WTC11 (cell line): Measurements from ENCODE around the gene MITF. TPM values are rescaled to one million over a fixed set of nuclear protein-coding genes. Genes with fewer than 3 reads are reported as not detected.

Experiments
- ATAC-seq: fragments of 200-7000 bp; cut with Tn5 transposase; 2 replicates; pipeline ENCODE4 v1.10.0; 2021; ENCODE audit warnings: mild to moderate bottlenecking, moderate library complexity
- CTCF ChIA-PET: fragments of 300-600 bp; sonication (Branson Sonifier 250); formaldehyde crosslinking; loops from one replicate; lab custom pipeline; 2021; ENCODE audit warnings: antibody characterized with exemption; lab: Charles Lee
- POLR2A ChIA-PET: fragments of 350-600 bp; sonication (Branson Sonifier 250); formaldehyde crosslinking; loops from one replicate; lab custom pipeline; 2021; ENCODE audit warnings: antibody characterized with exemption; lab: Charles Lee
- DNase-seq: peaks from one replicate; pipeline ENCODE4 v3.0.0; 2021; ENCODE audit warnings: low spot score
- H3K27ac Mint-ChIP-seq: 2 replicates; pipeline ENCODE4 v1.8.0; 2021; ENCODE audit warnings: mixed read lengths
- H3K27me3 Mint-ChIP-seq: 2 replicates; pipeline ENCODE4 v1.8.0; 2021; ENCODE audit warnings: low read depth, mild to moderate bottlenecking, moderate library complexity, mixed read lengths
- H3K36me3 Mint-ChIP-seq: 2 replicates; pipeline ENCODE4 v1.8.0; 2021; ENCODE audit warnings: mixed read lengths
- H3K4me1 Mint-ChIP-seq: 2 replicates; pipeline ENCODE4 v1.8.0; 2022; ENCODE audit warnings: mixed read lengths
- H3K4me3 Mint-ChIP-seq: 2 replicates; pipeline ENCODE4 v1.8.0; 2021; ENCODE audit warnings: mild to moderate bottlenecking, moderate library complexity, mixed read lengths
- H3K9me3 Mint-ChIP-seq: 2 replicates; pipeline ENCODE4 v1.8.0; 2021; ENCODE audit warnings: mixed read lengths
- CBFB ChIP-seq: sonication (generic); formaldehyde crosslinking; IDR thresholded peaks from 2 replicates; pipeline ENCODE4 v1.8.1; 2022; ENCODE audit warnings: mild to moderate bottlenecking, low read depth, missing genetic modification reagents
- E2F1 ChIP-seq: sonication (generic); formaldehyde crosslinking; IDR thresholded peaks from 2 replicates; pipeline ENCODE4 v1.8.0; 2022; ENCODE audit warnings: mild to moderate bottlenecking, missing genetic modification reagents
- E2F4 ChIP-seq: sonication (generic); formaldehyde crosslinking; IDR thresholded peaks from 2 replicates; pipeline ENCODE4 v1.8.1; 2022; ENCODE audit warnings: low read depth, mild to moderate bottlenecking, moderate library complexity, missing genetic modification reagents, borderline replicate concordance
- EMX1 ChIP-seq: fragments of 250-450 bp; sonication (Bioruptor Pico); IDR thresholded peaks from 2 replicates; pipeline ENCODE4 v1.8.0; 2021; ENCODE audit warnings: mild to moderate bottlenecking
- ETV6 ChIP-seq: sonication (generic); formaldehyde crosslinking; IDR thresholded peaks from 2 replicates; pipeline ENCODE4 v1.8.1; 2022; ENCODE audit warnings: mild to moderate bottlenecking, missing genetic modification reagents
- FOXJ3 ChIP-seq: sonication (generic); formaldehyde crosslinking; IDR thresholded peaks from 2 replicates; pipeline ENCODE4 v1.9.0; 2021; ENCODE audit warnings: missing genetic modification reagents, mild to moderate bottlenecking, borderline replicate concordance
- FOXK1 ChIP-seq: sonication (generic); formaldehyde crosslinking; IDR thresholded peaks from 2 replicates; pipeline ENCODE4 v1.8.0; 2022; ENCODE audit warnings: mild to moderate bottlenecking, moderate library complexity, missing genetic modification reagents
- GTF2I ChIP-seq: fragments of 250-450 bp; sonication (Bioruptor Pico); conservative IDR thresholded peaks from 2 replicates; pipeline ENCODE4 v1.4.0; 2021; ENCODE audit warnings: mild to moderate bottlenecking
- IRF2 ChIP-seq: sonication (generic); formaldehyde crosslinking; IDR thresholded peaks from 2 replicates; pipeline ENCODE4 v1.8.0; 2022; ENCODE audit warnings: low read depth, missing genetic modification reagents, borderline replicate concordance
- JUN ChIP-seq: sonication (generic); formaldehyde crosslinking; IDR thresholded peaks from 2 replicates; pipeline ENCODE4 v1.8.0; 2023; ENCODE audit warnings: mild to moderate bottlenecking, missing genetic modification reagents
- MAX ChIP-seq: sonication (generic); formaldehyde crosslinking; IDR thresholded peaks from 2 replicates; pipeline ENCODE4 v1.8.0; 2022; ENCODE audit warnings: mild to moderate bottlenecking, missing genetic modification reagents
- NR1H2 ChIP-seq: sonication (generic); formaldehyde crosslinking; IDR thresholded peaks from 2 replicates; pipeline ENCODE4 v1.9.0; 2021; ENCODE audit warnings: mild to moderate bottlenecking, moderate library complexity, missing genetic modification reagents
- SMAD4 ChIP-seq: sonication (generic); formaldehyde crosslinking; IDR thresholded peaks from 2 replicates; pipeline ENCODE4 v1.8.0; 2022; ENCODE audit warnings: mild to moderate bottlenecking, missing genetic modification reagents
- TCF7 ChIP-seq: sonication (generic); formaldehyde crosslinking; IDR thresholded peaks from 2 replicates; pipeline ENCODE4 v1.8.0; 2022; ENCODE audit warnings: mild to moderate bottlenecking, low read depth, missing genetic modification reagents, moderate library complexity
- TEAD1 ChIP-seq: sonication (generic); formaldehyde crosslinking; IDR thresholded peaks from 2 replicates; pipeline ENCODE4 v1.8.0; 2022; ENCODE audit warnings: mild to moderate bottlenecking, missing genetic modification reagents
- ZMAT4 ChIP-seq: fragments of 250-450 bp; sonication (Bioruptor Pico); IDR thresholded peaks from 2 replicates; pipeline ENCODE4 v1.9.0; 2021; ENCODE audit warnings: mild to moderate bottlenecking
- ZNF121 ChIP-seq: sonication (generic); formaldehyde crosslinking; IDR thresholded peaks from 2 replicates; pipeline ENCODE4 v1.8.0; 2023; ENCODE audit warnings: missing genetic modification reagents
- ZNF263 ChIP-seq: sonication (generic); formaldehyde crosslinking; IDR thresholded peaks from 2 replicates; pipeline ENCODE4 v1.8.1; 2022; ENCODE audit warnings: low read depth, mild to moderate bottlenecking, moderate library complexity, missing genetic modification reagents
- ZNF416 ChIP-seq: fragments of 250-450 bp; sonication (Bioruptor Pico); IDR thresholded peaks from 2 replicates; pipeline ENCODE4 v1.9.0; 2021; ENCODE audit warnings: mild to moderate bottlenecking, inconsistent platforms
- ZNF423 ChIP-seq: fragments of 250-450 bp; sonication (Bioruptor Pico); IDR thresholded peaks from 2 replicates; pipeline ENCODE4 v2.1.2; 2022; ENCODE audit warnings: mild to moderate bottlenecking, moderate library complexity
- ZNF425 ChIP-seq: fragments of 250-450 bp; sonication (Bioruptor Pico); conservative IDR thresholded peaks from 2 replicates; pipeline ENCODE4 v1.9.0; 2021; ENCODE audit warnings: mild to moderate bottlenecking
- total RNA-seq: library from RNA; stranded (reverse); gene quantifications from 3 replicates; pipeline ENCODE4 v1.2.3, GENCODE V29; 2021
- TF ChIP-seq, protein P1 (sequence below): fragments of 250-450 bp; sonication (Bioruptor Pico); IDR thresholded peaks from 2 replicates; pipeline ENCODE4 v2.1.2; 2022; ENCODE audit warnings: mild to moderate bottlenecking, moderate library complexity
- TF ChIP-seq, protein P2 (sequence below): fragments of 250-450 bp; sonication (Bioruptor Pico); IDR thresholded peaks from 2 replicates; pipeline ENCODE4 v1.9.0; 2021; ENCODE audit warnings: moderate library complexity, mild to moderate bottlenecking, inconsistent platforms, borderline replicate concordance
- TF ChIP-seq, protein P3 (sequence below): fragments of 200-600 bp; IDR thresholded peaks from 2 replicates; pipeline ENCODE4 v1.8.0; 2022; ENCODE audit warnings: antibody characterized with exemption
- TF ChIP-seq, protein P4 (sequence below): sonication (generic); formaldehyde crosslinking; IDR thresholded peaks from 2 replicates; pipeline ENCODE4 v1.8.1; 2022; ENCODE audit warnings: low read depth, missing genetic modification reagents, borderline replicate concordance

Gene MITF
- total RNA-seq, 1 experiment from 2014 or later, result 1.3 TPM

DNA sequence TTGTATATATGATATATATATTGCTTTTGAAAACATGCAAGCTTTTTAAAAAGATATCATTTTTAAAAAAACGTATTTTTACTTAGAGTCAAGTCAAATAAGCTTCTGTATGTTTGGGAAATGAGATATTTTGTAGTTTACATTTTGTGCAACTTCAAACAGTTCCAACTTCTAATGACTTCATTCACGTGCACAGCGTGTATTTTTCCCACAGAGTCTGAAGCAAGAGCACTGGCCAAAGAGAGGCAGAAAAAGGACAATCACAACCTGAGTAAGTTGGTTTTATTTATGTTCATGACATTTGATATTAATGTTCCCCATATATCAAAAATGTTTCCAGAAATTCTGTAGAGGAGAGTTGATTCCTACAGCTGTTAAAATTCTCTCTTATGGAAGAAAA, 212.4 kb downstream of the MITF start:
- H3K27ac Mint-ChIP-seq, result no peak overlapping the region
- H3K4me3 Mint-ChIP-seq, result no peak overlapping the region
- no peaks in the 10 kb centered on the region for H3K36me3 Mint-ChIP-seq
- TF ChIP-seq ZNF423 (CRISPR knock-in tag) (no peak), SMAD4 (CRISPR knock-in tag) (no peak), TEAD1 (CRISPR knock-in tag) (no peak), TCF7 (CRISPR knock-in tag) (no peak), NR1H2 (CRISPR knock-in tag) (no peak), EMX1 (no peak), ZNF425 (CRISPR knock-in tag) (no peak), ZMAT4 (no peak), ETV6 (CRISPR knock-in tag) (no peak), FOXK1 (CRISPR knock-in tag) (no peak), FOXJ3 (CRISPR knock-in tag) (no peak), ZNF416 (CRISPR knock-in tag) (no peak), ZNF263 (CRISPR knock-in tag) (no peak), JUN (CRISPR knock-in tag) (no peak), ZNF121 (CRISPR knock-in tag) (no peak)
- TF ChIP-seq, protein P1, sequence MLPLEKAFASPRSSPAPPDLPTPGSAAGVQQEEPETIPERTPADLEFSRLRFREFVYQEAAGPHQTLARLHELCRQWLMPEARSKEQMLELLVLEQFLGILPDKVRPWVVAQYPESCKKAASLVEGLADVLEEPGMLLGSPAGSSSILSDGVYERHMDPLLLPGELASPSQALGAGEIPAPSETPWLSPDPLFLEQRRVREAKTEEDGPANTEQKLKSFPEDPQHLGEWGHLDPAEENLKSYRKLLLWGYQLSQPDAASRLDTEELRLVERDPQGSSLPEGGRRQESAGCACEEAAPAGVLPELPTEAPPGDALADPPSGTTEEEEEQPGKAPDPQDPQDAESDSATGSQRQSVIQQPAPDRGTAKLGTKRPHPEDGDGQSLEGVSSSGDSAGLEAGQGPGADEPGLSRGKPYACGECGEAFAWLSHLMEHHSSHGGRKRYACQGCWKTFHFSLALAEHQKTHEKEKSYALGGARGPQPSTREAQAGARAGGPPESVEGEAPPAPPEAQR, result no peak
- TF ChIP-seq, protein P2, sequence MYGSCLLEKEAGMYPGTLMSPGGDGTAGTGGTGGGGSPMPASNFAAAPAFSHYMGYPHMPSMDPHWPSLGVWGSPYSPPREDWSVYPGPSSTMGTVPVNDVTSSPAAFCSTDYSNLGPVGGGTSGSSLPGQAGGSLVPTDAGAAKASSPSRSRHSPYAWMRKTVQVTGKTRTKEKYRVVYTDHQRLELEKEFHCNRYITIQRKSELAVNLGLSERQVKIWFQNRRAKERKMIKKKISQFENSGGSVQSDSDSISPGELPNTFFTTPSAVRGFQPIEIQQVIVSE (CRISPR knock-in tag), result no peak
- TF ChIP-seq, protein P3, sequence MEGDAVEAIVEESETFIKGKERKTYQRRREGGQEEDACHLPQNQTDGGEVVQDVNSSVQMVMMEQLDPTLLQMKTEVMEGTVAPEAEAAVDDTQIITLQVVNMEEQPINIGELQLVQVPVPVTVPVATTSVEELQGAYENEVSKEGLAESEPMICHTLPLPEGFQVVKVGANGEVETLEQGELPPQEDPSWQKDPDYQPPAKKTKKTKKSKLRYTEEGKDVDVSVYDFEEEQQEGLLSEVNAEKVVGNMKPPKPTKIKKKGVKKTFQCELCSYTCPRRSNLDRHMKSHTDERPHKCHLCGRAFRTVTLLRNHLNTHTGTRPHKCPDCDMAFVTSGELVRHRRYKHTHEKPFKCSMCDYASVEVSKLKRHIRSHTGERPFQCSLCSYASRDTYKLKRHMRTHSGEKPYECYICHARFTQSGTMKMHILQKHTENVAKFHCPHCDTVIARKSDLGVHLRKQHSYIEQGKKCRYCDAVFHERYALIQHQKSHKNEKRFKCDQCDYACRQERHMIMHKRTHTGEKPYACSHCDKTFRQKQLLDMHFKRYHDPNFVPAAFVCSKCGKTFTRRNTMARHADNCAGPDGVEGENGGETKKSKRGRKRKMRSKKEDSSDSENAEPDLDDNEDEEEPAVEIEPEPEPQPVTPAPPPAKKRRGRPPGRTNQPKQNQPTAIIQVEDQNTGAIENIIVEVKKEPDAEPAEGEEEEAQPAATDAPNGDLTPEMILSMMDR, result no peak
- no peaks in the 10 kb centered on the region for H3K9me3 Mint-ChIP-seq
- CTCF ChIA-PET, result interaction anchor here (0.6 kb wide), 1 partner anchor 26 kb away, joined by 3 read pairs; no protein-coding TSS in a partner anchor
- H3K27me3 Mint-ChIP-seq, result no peaks in the 10 kb centered on the region
- peaks cover 22% of the 10 kb centered on the region for H3K4me1 Mint-ChIP-seq
- ATAC-seq (no peak), DNase-seq (no peak)
- POLR2A ChIA-PET, result no interaction called here

DNA sequence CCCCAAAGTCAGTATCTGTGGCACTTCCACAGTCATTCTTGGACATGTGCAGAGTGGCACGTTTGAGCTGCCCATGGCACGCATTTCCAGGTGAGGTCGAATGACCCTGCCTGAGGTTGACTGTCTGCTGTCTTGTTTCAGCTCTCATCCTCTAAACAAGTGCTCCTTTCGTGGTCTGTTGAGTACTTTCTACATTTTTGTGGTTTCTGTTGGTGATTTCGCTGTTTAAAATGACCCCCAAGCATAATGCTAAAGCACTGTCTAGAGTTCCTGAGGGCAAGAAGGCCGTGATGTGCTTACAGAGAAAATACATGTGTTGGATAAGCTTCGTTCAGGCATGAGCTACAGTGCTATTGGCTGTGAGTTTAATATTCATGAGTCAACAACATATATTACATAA, 220.3 kb downstream of the MITF start:
- H3K27me3 Mint-ChIP-seq, result no peaks in the 10 kb centered on the region
- no peak overlapping the region for H3K4me3 Mint-ChIP-seq
- no peak for TF ChIP-seq MAX
- TF ChIP-seq E2F1 (CRISPR knock-in tag), result no peak
- no peak for TF ChIP-seq CBFB (CRISPR knock-in tag)
- TF ChIP-seq TCF7 (CRISPR knock-in tag), result no peak
- TF ChIP-seq, protein P4, sequence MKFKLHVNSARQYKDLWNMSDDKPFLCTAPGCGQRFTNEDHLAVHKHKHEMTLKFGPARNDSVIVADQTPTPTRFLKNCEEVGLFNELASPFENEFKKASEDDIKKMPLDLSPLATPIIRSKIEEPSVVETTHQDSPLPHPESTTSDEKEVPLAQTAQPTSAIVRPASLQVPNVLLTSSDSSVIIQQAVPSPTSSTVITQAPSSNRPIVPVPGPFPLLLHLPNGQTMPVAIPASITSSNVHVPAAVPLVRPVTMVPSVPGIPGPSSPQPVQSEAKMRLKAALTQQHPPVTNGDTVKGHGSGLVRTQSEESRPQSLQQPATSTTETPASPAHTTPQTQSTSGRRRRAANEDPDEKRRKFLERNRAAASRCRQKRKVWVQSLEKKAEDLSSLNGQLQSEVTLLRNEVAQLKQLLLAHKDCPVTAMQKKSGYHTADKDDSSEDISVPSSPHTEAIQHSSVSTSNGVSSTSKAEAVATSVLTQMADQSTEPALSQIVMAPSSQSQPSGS (CRISPR knock-in tag), result no peak
- no peak for TF ChIP-seq NR1H2 (CRISPR knock-in tag)
- TF ChIP-seq E2F4 (CRISPR knock-in tag), result no peak
- no peak for TF ChIP-seq IRF2 (CRISPR knock-in tag)
- TF ChIP-seq GTF2I (CRISPR knock-in tag), result no peak

More for the DNA sequence above, 220.3 kb downstream of the MITF start:
- no peak for ATAC-seq
- H3K36me3 Mint-ChIP-seq, result no peaks in the 10 kb centered on the region
- POLR2A ChIA-PET, result no interaction called here
- H3K27ac Mint-ChIP-seq, result no peak overlapping the region
- no peak for DNase-seq
- H3K9me3 Mint-ChIP-seq, result no peaks in the 10 kb centered on the region
- H3K4me1 Mint-ChIP-seq, result 0 out of 2 replicates have a peak, but pooled peaks cover 2% of the 10 kb centered on the region
- CTCF ChIA-PET, result no interaction called here
